Measurements from ENCODE around the gene PTPN6. TPM values are rescaled to one million over a fixed set of nuclear protein-coding genes. Genes with fewer than 3 reads are reported as not detected.

Gene PTPN6
- total RNA-seq, 1 experiment from 2014 or later = 47.7 TPM

DNA sequence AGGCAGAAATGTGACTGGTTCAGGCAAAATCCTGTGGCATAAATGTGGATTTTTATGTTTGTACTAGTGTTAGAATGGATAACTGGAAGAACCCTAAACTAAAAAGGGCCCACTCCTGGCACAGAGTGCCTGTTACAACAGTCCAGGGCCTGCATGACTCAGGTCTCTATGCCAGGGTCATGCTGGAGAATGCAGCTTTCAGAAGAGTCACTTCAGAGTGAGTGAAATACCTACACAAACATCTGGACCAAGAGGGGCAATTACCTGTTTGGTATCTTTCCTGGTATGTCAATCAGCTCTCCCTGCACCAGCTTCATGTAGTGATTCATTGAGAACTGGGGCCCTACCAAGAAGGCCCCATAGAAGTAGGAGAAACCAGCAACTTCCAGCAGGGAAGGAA lies 29.6 kb downstream of the PTPN6 start:
- ATAC-seq (no peak), DNase-seq (ENCODE audit: low read depth, low spot score) (no peak)
- Histone ChIP-seq H3K9me3 (ENCODE audit: control insufficient read depth in 1 of 2, insufficient read depth in 1 of 2, low read depth in 1 of 2, low read length in 2 of 2) (no peaks in the 10 kb centered on the region), H3K4me2 (ENCODE audit: low read length) (no peak overlapping the region), H3K4me1 (ENCODE audit: control insufficient read depth in 1 of 2, insufficient read depth in 2 of 2, low read length in 2 of 2) (no peaks in the 10 kb centered on the region), H4K20me1 (ENCODE audit: insufficient read depth) (no peaks in the 10 kb centered on the region), H3K27me3 (ENCODE audit: insufficient read depth, low read length) (no peaks in the 10 kb centered on the region), H3K4me3 (replicated peaks in 1 of 2; ENCODE audit: low read depth in 1 of 2, low read length in 2 of 2) (no peak overlapping the region), H3K9me2 (ENCODE audit: insufficient read depth) (no peaks in the 10 kb centered on the region), H3K27ac (ENCODE audit: low read depth, low read length) (no peak overlapping the region), H2AFZ (ENCODE audit: low read depth, low read length, poor library complexity, severe bottlenecking) (no peak overlapping the region), H3K9ac (ENCODE audit: low read length) (no peak overlapping the region), H3K79me2 (ENCODE audit: insufficient read depth, low read length) (peaks cover 3% of the 10 kb centered on the region; the same call in 1 of the 2 replicates), H3K36me3 (ENCODE audit: control insufficient read depth in 1 of 2, insufficient read depth in 2 of 2, low read length in 2 of 2) (peaks cover 44 to 49% of the 10 kb centered on the region in 2 experiments; a peak in 3 of 4 replicates)
- TF ChIP-seq, protein P1, sequence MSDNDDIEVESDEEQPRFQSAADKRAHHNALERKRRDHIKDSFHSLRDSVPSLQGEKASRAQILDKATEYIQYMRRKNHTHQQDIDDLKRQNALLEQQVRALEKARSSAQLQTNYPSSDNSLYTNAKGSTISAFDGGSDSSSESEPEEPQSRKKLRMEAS (IDR thresholded peaks at IDR 0.05) = no peak
- TF ChIP-seq JUND (IDR thresholded peaks at IDR 0.05) (no peak), TCF7L2 (IDR thresholded peaks at IDR 0.05; ENCODE audit: borderline replicate concordance, extremely low read depth, insufficient read depth, insufficient read length) (no peak), ELF1 (IDR thresholded peaks at IDR 0.05; ENCODE audit: borderline replicate concordance, low read depth) (no peak), EZH2phosphoT487 (IDR thresholded peaks at IDR 0.05; ENCODE audit: borderline replicate concordance) (no peak), POLR2AphosphoS5 (IDR thresholded peaks at IDR 0.05; ENCODE audit: low read depth, low read length) (no peak), EZH2 (IDR thresholded peaks at IDR 0.05) (no peak), POLR2A (IDR thresholded peaks at IDR 0.05; ENCODE audit: borderline replicate concordance, extremely low read depth, insufficient read depth, insufficient read length) (no peak), SP1 (IDR thresholded peaks at IDR 0.05; ENCODE audit: low read depth) (no peak), CBX3 (IDR thresholded peaks at IDR 0.05; ENCODE audit: low read depth) (no peak), SRF (IDR thresholded peaks at IDR 0.05; ENCODE audit: low read depth) (no peak), YY1 (IDR thresholded peaks at IDR 0.05; ENCODE audit: extremely low read depth, insufficient replicate concordance, low read depth, low read length) (no peak), RAD21 (IDR thresholded peaks at IDR 0.05; ENCODE audit: low read depth) (no peak), ZNF274 (IDR thresholded peaks at IDR 0.05; ENCODE audit: low read depth, low read length) (no peak), CTCF (IDR thresholded peaks at IDR 0.05 in 2 of 3, conservative IDR thresholded peaks at IDR 0.05 in 1 of 3; ENCODE audit: borderline replicate concordance in 1 of 3, insufficient read depth in 1 of 3, low read depth in 2 of 3, low read length in 2 of 3) (no peak), EGR1 (IDR thresholded peaks at IDR 0.05; ENCODE audit: low read depth) (no peak)
- TF ChIP-seq, protein P2, sequence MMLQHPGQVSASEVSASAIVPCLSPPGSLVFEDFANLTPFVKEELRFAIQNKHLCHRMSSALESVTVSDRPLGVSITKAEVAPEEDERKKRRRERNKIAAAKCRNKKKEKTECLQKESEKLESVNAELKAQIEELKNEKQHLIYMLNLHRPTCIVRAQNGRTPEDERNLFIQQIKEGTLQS (IDR thresholded peaks at IDR 0.05) = no peak
- TF ChIP-seq, protein P3, sequence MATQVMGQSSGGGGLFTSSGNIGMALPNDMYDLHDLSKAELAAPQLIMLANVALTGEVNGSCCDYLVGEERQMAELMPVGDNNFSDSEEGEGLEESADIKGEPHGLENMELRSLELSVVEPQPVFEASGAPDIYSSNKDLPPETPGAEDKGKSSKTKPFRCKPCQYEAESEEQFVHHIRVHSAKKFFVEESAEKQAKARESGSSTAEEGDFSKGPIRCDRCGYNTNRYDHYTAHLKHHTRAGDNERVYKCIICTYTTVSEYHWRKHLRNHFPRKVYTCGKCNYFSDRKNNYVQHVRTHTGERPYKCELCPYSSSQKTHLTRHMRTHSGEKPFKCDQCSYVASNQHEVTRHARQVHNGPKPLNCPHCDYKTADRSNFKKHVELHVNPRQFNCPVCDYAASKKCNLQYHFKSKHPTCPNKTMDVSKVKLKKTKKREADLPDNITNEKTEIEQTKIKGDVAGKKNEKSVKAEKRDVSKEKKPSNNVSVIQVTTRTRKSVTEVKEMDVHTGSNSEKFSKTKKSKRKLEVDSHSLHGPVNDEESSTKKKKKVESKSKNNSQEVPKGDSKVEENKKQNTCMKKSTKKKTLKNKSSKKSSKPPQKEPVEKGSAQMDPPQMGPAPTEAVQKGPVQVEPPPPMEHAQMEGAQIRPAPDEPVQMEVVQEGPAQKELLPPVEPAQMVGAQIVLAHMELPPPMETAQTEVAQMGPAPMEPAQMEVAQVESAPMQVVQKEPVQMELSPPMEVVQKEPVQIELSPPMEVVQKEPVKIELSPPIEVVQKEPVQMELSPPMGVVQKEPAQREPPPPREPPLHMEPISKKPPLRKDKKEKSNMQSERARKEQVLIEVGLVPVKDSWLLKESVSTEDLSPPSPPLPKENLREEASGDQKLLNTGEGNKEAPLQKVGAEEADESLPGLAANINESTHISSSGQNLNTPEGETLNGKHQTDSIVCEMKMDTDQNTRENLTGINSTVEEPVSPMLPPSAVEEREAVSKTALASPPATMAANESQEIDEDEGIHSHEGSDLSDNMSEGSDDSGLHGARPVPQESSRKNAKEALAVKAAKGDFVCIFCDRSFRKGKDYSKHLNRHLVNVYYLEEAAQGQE (IDR thresholded peaks at IDR 0.05; ENCODE audit: low read depth) = no peak
- ChIA-PET RAD21 (ENCODE audit: low non-redundant PET in 1 of 2, low total read pairs in 2 of 2, uncharacterized antibody in 2 of 2, unreplicated experiment in 2 of 2) (no interaction called here), CTCF (no interaction called here), POLR2A (interaction anchor here (0.8 kb wide), 1 partner anchor 38 kb away, joined by 3 read pairs; the partner anchor contains the start of gene LPCAT3)
- BruUV-seq (replicated peaks) = no TSS peak
- intact Hi-C loops (cut with micrococcal nuclease) = no loop called here

Data from HCT116 (cell line).